DMS 273 treated with DMSO at 0.1 percent for 48 hours (cell line): Measurements from ENCODE around the gene PLPP3.

ENCODE experiments used
- DNase-seq: peaks from one replicate; lab custom pipeline; 2025; lab: John Stamatoyannopoulos, UW

Gene PLPP3

DNA sequence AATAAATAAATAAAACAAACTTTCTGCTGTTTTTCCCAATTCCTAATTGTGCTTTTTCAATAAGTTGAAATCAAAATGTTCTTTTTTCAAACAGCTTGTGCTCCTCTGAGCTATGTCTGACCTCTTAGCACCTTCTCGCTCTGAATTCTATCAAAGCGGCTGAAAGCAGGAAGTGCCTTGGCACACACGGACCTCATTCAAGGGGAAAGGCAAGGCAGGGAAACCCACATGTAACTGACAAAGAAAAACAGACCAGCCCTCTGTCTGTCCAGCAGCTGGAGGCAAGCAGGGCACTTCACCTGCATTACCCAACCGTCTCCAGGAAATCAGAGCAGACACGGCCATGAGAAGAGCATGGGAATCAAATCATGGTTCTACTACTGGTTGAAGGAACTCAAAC lies 56.7 kb downstream of the PLPP3 start:
- no peak for DNase-seq

GRCh38 chr1:56520016-56520601 lies 59.3 kb downstream of the PLPP3 start:
- DNase-seq = no peak

- DNase-seq = no peak
Observed at GRCh38 chr1:56517404-56518130, 61.8 kb downstream of the PLPP3 start.

DNA sequence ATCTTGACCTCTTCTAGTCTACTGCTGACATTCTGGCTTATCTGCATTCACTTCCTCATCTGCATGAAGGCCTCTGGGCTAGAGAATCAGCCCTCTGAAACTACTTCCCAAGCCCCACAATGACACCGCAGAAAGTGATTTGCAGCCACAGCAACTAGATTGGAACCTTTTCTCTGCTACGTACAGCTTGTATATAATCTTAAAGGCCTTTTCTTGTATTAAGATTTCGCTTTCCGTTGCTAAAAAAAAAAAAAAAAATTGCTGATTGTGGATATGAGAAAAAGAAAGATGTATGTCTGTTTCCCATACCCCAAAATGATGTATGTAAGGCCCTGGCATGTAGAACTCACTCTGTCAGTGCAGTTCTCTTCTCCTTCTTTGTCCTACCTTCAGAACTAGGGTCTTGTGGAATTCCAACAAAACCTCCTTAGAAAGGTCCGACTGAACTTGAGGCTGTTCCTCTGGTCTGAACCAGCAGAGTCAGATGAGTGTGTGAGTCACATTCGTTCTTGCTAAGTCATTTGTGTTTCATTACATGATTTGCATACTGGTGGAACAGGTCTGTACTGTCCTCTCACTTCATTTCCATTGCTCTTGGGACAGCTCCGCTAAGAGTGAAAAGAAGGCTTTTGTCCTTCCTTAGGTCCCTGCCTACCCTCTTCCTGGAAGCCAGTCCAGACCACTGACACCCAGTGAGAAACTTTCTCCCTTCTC lies 62.7 kb downstream of the PLPP3 start:
- no peak for DNase-seq

DNA sequence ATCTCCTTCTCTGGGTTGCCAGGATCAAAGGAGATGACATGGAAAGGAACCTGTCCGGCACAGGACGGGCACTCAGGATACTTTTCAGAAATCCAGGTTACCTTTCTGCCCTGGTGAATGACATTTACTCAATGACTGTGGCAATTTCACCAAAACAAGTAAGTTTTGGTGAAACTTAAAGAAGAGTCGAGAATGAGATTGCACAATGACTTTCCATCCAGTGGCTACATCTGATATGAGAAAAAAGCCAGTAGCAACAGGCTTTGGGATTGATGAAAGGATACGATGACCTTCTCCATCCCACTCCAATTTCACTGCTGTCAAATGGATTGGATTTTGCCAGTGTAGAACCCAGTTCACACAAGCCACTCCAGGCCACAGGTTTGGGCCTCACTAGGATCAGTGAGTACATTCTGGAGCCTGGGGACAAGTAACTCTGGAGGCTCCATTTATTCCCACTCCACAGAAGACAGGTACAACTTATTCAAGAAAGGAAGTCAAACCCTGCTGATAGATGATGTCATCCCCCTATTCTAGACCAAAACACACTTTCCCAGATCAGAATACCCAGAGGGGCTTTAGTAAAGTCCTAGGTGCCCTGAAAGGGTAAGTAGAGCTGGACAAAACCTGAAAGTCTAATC lies 63.3 kb downstream of the PLPP3 start:
- DNase-seq = no peak

DNA sequence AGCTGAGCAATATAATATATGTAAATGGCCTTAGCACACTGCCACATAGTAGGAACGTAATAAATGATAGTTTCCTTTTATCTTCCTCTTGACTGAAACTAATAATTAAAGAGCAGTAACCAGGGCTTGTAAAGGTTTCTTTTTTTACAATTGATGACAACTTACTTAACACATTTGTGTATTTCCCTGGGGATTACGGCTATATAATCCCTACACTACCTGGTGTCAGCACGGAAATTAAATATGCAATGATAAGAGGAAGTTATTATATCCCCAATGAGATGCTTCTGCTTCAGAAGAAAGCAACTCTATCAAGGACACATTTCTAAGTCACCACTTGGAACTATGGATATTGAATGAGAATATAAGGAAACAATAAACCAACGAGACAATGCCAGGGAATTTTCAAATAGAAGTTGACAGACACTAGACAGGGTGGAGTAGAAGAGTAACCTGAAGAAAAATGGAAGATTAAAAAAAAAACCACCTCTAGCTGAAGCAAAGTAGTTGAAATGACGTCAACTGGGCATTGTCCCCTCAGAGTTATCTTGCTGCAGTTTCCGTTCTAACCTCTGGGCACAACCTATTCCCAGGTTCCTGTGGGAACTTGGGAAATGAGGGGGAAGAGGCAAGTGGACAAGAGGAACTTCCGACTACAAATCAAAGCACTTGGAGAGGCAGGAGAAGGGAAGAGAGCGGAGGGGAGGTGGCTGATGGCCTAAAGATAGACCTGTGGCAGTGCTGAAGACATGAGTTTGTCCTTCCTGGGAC lies 66.5 kb downstream of the PLPP3 start:
- DNase-seq = no peak

GRCh38 chr1:56511766-56512165 lies 67.6 kb downstream of the PLPP3 start:
- DNase-seq = no peak

DNA sequence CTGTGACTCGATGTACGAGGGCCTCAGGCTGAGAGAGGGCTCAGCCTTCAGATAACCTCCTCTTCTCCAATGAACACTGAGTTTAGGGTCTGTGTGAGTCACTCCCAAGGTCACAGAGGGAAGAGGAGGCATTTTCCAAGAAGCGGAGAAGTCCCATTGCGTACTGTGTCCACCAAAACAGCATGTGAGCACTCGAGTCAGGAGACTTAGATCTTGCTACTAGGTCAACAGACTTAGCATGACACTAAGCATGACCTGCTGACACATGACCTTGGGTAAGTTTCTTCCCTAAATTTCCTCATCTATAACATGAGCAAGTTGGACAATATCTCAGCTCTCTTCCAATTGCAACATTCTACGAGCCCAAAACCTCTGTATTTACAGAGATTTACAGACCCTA lies 68.0 kb downstream of the PLPP3 start:
- DNase-seq = no peak

DNA sequence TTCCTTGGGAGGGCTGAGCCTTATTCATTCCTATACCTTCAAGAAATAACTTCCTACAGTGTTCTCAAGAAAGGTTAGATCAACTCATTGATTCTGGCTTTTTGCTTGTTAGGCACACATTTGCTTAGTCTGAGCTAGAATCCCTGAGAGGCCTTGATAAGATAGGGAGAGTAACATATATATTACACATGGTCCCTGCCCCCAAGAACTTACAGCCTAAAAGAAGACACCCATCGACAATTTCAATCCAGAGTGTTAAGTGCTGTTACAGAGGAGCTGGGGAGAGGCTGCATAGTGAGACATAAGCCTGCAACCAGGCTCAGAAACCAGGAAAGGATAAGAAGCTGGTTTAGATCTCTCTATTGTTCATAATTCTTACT lies 68.7 kb downstream of the PLPP3 start:
- no peak for DNase-seq

- no peak for DNase-seq
Observed at GRCh38 chr1:56509713-56510641, 69.4 kb downstream of the PLPP3 start.

GRCh38 chr1:56508523-56508983 lies 70.8 kb downstream of the PLPP3 start:
- DNase-seq = no peak

GRCh38 chr1:56507925-56508522 lies 71.3 kb downstream of the PLPP3 start:
- no peak for DNase-seq

GRCh38 chr1:56506951-56507491 lies 72.3 kb downstream of the PLPP3 start:
- no peak for DNase-seq

- no peak for DNase-seq
Observed at GRCh38 chr1:56505792-56506743, 73.3 kb downstream of the PLPP3 start.

DNA sequence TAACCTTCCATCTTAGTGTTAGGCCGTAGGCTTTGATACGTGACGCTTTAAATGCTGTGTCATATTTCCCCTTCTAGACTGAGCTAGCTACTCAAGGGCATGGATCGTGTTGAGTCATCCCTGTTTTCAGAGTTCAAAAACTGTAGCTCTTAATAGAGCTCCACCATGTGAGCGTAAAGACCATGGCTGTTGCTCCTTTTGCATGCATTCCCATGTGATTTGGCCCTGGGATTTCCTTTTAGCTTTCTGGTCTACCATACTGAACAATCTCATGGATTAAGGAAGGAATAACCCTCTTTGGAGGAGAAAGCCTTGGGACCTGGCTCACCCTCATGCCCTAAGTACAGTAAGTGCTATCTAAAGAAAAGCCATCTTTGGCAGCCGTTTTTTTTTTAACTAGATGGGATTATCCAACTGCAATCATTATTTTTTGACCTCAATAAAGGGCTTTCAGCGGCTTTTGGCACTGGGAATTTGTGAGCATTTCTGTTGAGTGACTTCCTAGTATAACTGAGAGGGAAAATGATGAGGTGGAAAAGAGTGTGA lies 76.6 kb downstream of the PLPP3 start:
- DNase-seq = no peak

DNA sequence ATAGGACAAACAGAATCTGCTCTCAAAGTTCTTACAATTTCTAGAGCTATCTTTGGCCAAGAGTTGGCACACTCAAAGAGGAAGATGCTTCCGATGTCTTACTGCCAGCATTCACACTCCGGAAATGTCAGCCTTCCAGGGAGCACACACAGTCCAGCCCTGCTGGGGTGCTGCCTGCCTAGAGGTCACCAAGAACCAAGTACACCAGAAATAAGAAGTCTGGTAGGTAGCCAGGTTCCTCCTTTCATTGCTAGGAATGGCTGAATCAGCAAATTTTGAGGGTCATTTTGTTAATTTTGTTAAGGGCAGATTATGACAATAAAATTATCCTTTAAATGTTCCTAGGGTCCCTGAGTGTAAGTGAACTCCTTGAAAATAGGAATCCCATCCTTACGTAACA lies 77.5 kb downstream of the PLPP3 start:
- DNase-seq = no peak

- no peak for DNase-seq
Observed at GRCh38 chr1:56501426-56501825, 77.9 kb downstream of the PLPP3 start.
